BLaER1 (cell line): ENCODE data around the gene LGMN.
A peak's percentile ranks its signal among the peaks of the same experiment; 100 is the strongest.

Source experiments
- H3K27ac ChIP-seq: shearing (Covaris generic); formaldehyde crosslinking; 2 replicates; pipeline ENCODE4 v1.8.1; 2022
- H3K27me3 ChIP-seq: shearing (Covaris generic); formaldehyde crosslinking; 2 replicates; pipeline ENCODE4 v1.8.1; 2022
- H3K36me3 ChIP-seq: shearing (Covaris generic); formaldehyde crosslinking; 2 replicates; pipeline ENCODE4 v1.8.1; 2022
- H3K4me1 ChIP-seq: shearing (Covaris generic); formaldehyde crosslinking; 2 replicates; pipeline ENCODE4 v1.8.1; 2022
- H3K4me2 ChIP-seq: shearing (Covaris generic); formaldehyde crosslinking; 2 replicates; pipeline ENCODE4 v1.8.1; 2022
- H3K4me3 ChIP-seq: shearing (Covaris generic); formaldehyde crosslinking; 2 replicates; pipeline ENCODE4 v1.8.1; 2022
- H3K9ac ChIP-seq: shearing (Covaris generic); formaldehyde crosslinking; 2 replicates; pipeline ENCODE4 v1.8.1; 2022
- H3K9me3 ChIP-seq: shearing (Covaris generic); formaldehyde crosslinking; 2 replicates; pipeline ENCODE4 v1.8.1; 2022
- H4K20me1 ChIP-seq: shearing (Covaris generic); formaldehyde crosslinking; 2 replicates; pipeline ENCODE4 v1.8.1; 2022
- Cebpa-rat ChIP-seq: shearing (Covaris generic); IDR thresholded peaks from 2 replicates; pipeline ENCODE4 v1.8.1; 2022

LGMN gene

GRCh38 chr14:92712654-92713051 is 35.8 kb downstream of the LGMN start:
- H3K4me2 ChIP-seq, result no peak overlapping the region
- H3K9ac ChIP-seq, result no peak overlapping the region
- no peak overlapping the region for H3K27ac ChIP-seq
- peaks cover 54% of the 10 kb centered on the region for H3K36me3 ChIP-seq
- no peaks in the 10 kb centered on the region for H3K27me3 ChIP-seq
- H3K4me3 ChIP-seq, result no peak overlapping the region
- no peaks in the 10 kb centered on the region for H4K20me1 ChIP-seq
- H3K9me3 ChIP-seq, result no peaks in the 10 kb centered on the region
- peaks cover 10% of the 10 kb centered on the region; the same call in 1 of the 2 replicates for H3K4me1 ChIP-seq
- no peak for TF ChIP-seq Cebpa-rat

DNA sequence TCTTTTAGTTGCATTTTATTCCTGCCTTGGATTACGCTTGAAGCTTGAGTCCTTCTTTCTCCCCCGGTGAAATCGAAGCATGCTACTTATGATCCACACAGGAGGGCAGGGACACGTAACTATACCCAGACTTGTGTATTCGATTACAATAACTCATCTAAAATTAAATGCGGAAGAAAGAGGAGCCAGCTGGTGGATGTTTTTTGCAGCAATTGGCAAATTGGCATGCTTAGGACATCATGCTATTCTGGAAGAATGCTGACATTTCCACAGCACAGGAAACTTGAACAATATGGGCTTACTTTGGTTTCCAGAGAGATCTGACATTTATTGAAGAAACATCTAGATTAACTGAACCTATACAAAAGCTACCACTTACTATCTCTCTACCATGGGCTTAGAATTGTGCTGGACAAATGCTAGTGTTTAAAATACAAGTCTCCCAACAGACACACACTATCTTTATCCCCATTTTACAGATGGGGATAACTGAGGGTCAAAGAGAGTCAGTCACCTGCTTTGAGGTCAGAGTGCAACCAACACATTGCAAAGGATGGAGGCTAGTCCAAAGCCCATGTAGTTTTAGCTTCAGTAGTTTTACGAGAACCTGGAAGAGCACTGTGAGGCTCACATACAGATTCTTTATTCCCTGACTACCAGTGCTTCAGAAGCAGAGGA is 36.3 kb downstream of the LGMN start:
- Histone ChIP-seq H3K9ac (no peak overlapping the region), H3K9me3 (no peaks in the 10 kb centered on the region), H3K27ac (no peak overlapping the region), H3K4me1 (peaks cover 10% of the 10 kb centered on the region; the same call in 1 of the 2 replicates), H3K36me3 (peaks cover 57% of the 10 kb centered on the region), H3K4me3 (no peak overlapping the region), H3K4me2 (no peak overlapping the region), H4K20me1 (no peaks in the 10 kb centered on the region), H3K27me3 (no peaks in the 10 kb centered on the region)
- no peak for TF ChIP-seq Cebpa-rat

- no peaks in the 10 kb centered on the region for H3K27me3 ChIP-seq
- no peaks in the 10 kb centered on the region for H4K20me1 ChIP-seq
- no peak overlapping the region for H3K27ac ChIP-seq
- TF ChIP-seq Cebpa-rat, result no peak
- H3K4me2 ChIP-seq, result no peak overlapping the region
- no peak overlapping the region for H3K4me3 ChIP-seq
- H3K9me3 ChIP-seq, result no peaks in the 10 kb centered on the region
- H3K9ac ChIP-seq, result no peak overlapping the region
- peaks cover 5% of the 10 kb centered on the region for H3K4me1 ChIP-seq
- peaks cover 57% of the 10 kb centered on the region for H3K36me3 ChIP-seq
These were observed 38.5 kb downstream of the LGMN start for GRCh38 chr14:92710001-92710341.

GRCh38 chr14:92709340-92710000 is 39.0 kb downstream of the LGMN start:
- Histone ChIP-seq H3K4me1 (peaks cover 8% of the 10 kb centered on the region), H3K4me2 (no peak overlapping the region), H3K27ac (no peak overlapping the region), H3K27me3 (no peaks in the 10 kb centered on the region), H3K9ac (no peak overlapping the region), H3K36me3 (peaks cover 57% of the 10 kb centered on the region), H3K9me3 (no peaks in the 10 kb centered on the region), H4K20me1 (no peaks in the 10 kb centered on the region), H3K4me3 (no peak overlapping the region)
- TF ChIP-seq Cebpa-rat, result no peak

GRCh38 chr14:92706386-92706785 is 42.0 kb downstream of the LGMN start:
- no peak overlapping the region for H3K27ac ChIP-seq
- no peaks in the 10 kb centered on the region for H3K27me3 ChIP-seq
- H3K4me3 ChIP-seq, result no peak overlapping the region
- no peak overlapping the region for H3K4me2 ChIP-seq
- H3K36me3 ChIP-seq, result peaks cover 37% of the 10 kb centered on the region
- no peaks in the 10 kb centered on the region for H4K20me1 ChIP-seq
- H3K4me1 ChIP-seq, result peaks cover 39% of the 10 kb centered on the region
- no peak for TF ChIP-seq Cebpa-rat
- H3K9ac ChIP-seq, result no peak overlapping the region
- no peaks in the 10 kb centered on the region for H3K9me3 ChIP-seq

DNA sequence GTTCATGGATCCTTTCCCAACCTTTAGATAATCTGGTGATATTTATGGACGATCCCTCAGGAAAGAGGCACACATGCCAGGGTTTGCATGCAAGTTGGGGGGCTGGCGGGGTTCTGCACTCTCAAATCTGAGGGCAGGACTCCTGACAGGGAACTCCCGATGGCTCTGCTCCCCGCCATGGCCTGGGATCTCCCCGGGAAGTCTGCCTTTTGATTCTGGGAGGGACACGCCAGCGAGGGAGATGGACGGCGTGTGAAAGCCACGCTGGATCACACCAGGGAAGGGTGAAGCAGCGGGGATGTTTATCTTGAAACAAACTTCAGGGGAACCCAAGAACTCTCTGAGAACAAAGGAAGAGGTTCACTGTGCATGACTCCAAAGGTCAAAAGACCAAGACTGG is 43.6 kb downstream of the LGMN start:
- no peak overlapping the region for H3K27ac ChIP-seq
- TF ChIP-seq Cebpa-rat, result no peak
- H3K36me3 ChIP-seq, result peaks cover 21% of the 10 kb centered on the region; the same call in 1 of the 2 replicates
- H3K9ac ChIP-seq, result no peak overlapping the region
- no peaks in the 10 kb centered on the region for H4K20me1 ChIP-seq
- H3K4me3 ChIP-seq, result no peak overlapping the region
- H3K4me2 ChIP-seq, result peak overlapping the region; percentile 77
- no peaks in the 10 kb centered on the region for H3K9me3 ChIP-seq
- no peaks in the 10 kb centered on the region for H3K27me3 ChIP-seq
- H3K4me1 ChIP-seq, result peaks cover 45% of the 10 kb centered on the region

- Histone ChIP-seq H3K4me1 (peaks cover 48% of the 10 kb centered on the region), H3K4me2 (peak overlapping the region; percentile 77), H3K27me3 (no peaks in the 10 kb centered on the region), H3K36me3 (peaks cover 15% of the 10 kb centered on the region; the same call in 1 of the 2 replicates), H3K9ac (no peak overlapping the region; the same call in 1 of the 2 replicates), H3K9me3 (no peaks in the 10 kb centered on the region), H4K20me1 (no peaks in the 10 kb centered on the region), H3K27ac (0 out of 2 replicates have a peak overlapping the region, but pooled peaks have one; percentile 36), H3K4me3 (no peak overlapping the region)
- TF ChIP-seq Cebpa-rat, result no peak
These were observed 44.2 kb downstream of the LGMN start for GRCh38 chr14:92704036-92704804.

GRCh38 chr14:92703516-92703915 is 44.9 kb downstream of the LGMN start:
- peak overlapping the region; percentile 77 for H3K4me2 ChIP-seq

GRCh38 chr14:92702441-92702918 is 45.9 kb downstream of the LGMN start:
- TF ChIP-seq Cebpa-rat, result no peak
- Histone ChIP-seq H4K20me1 (no peaks in the 10 kb centered on the region), H3K9ac (no peak overlapping the region)

More at GRCh38 chr14:92703516-92703915, 44.9 kb downstream of the LGMN start:
- Histone ChIP-seq H3K27me3 (no peaks in the 10 kb centered on the region), H3K9me3 (no peaks in the 10 kb centered on the region), H3K4me1 (peaks cover 55% of the 10 kb centered on the region), H3K4me3 (no peak overlapping the region), H4K20me1 (no peaks in the 10 kb centered on the region), H3K36me3 (peaks cover 12% of the 10 kb centered on the region; the same call in 1 of the 2 replicates), H3K9ac (no peak overlapping the region; the same call in 1 of the 2 replicates), H3K27ac (no peak overlapping the region)
- no peak for TF ChIP-seq Cebpa-rat

More at GRCh38 chr14:92702441-92702918, 45.9 kb downstream of the LGMN start:
- Histone ChIP-seq H3K4me1 (peaks cover 61% of the 10 kb centered on the region), H3K9me3 (no peaks in the 10 kb centered on the region), H3K36me3 (peaks cover 12% of the 10 kb centered on the region; the same call in 1 of the 2 replicates), H3K4me2 (peak overlapping the region; percentile 77), H3K27ac (peak overlapping the region; percentile 31; the same call in 1 of the 2 replicates), H3K27me3 (no peaks in the 10 kb centered on the region), H3K4me3 (no peak overlapping the region)
